Activated CD4-positive, alpha-beta T cell treated with anti-CD3 and anti-CD28 coated beads for 36 hours (primary cell): Measurements from ENCODE around the gene SMIM29. TPM values are rescaled to one million over a fixed set of nuclear protein-coding genes. Genes with fewer than 3 reads are reported as not detected.

Experiments used
- ATAC-seq: fragments of 200-7000 bp; cut with Tn5 transposase; one replicate; pipeline ENCODE4 v1.10.0; 2021; ENCODE audit warnings: mild to moderate bottlenecking, moderate library complexity
- CTCF ChIA-PET: fragments of 350-600 bp; sonication (Branson Sonifier 250); formaldehyde crosslinking; loops from one replicate; lab custom pipeline; 2021; ENCODE audit warnings: antibody characterized with exemption; lab: Charles Lee
- POLR2A ChIA-PET: fragments of 350-600 bp; sonication (Branson Sonifier 250); formaldehyde crosslinking; loops from one replicate; lab custom pipeline; 2021; ENCODE audit warnings: antibody characterized with exemption, inconsistent platforms; lab: Charles Lee
- DNase-seq: peaks from one replicate; pipeline ENCODE4 v3.0.0-alpha.2; 2020
- H3K27ac Mint-ChIP-seq: one replicate; pipeline ENCODE4 v1.8.0; 2021; ENCODE audit warnings: mixed read lengths
- H3K27me3 Mint-ChIP-seq: one replicate; pipeline ENCODE4 v1.8.0; 2021; ENCODE audit warnings: mixed read lengths
- H3K36me3 Mint-ChIP-seq: one replicate; pipeline ENCODE4 v1.8.0; 2021; ENCODE audit warnings: low read depth, mixed read lengths
- H3K4me1 Mint-ChIP-seq: one replicate; pipeline ENCODE4 v1.8.0; 2021; ENCODE audit warnings: mixed read lengths
- H3K4me3 Mint-ChIP-seq: one replicate; pipeline ENCODE4 v1.8.0; 2021; ENCODE audit warnings: mild to moderate bottlenecking, moderate library complexity, mixed read lengths
- H3K9me3 Mint-ChIP-seq: one replicate; pipeline ENCODE4 v1.8.0; 2021; ENCODE audit warnings: low read depth, mixed read lengths
- intact Hi-C, 2 experiments: fragments of 100-400 bp; cut with DNase I in 1 of 2; cut with micrococcal nuclease in 1 of 2; formaldehyde crosslinking; loops; one replicate each; pipeline versions ENCODE4 v1.14.2 to v1.15.1; 2022 to 2024; cut with DNase I, micrococcal nuclease
- total RNA-seq, 2 experiments: library from RNA; stranded (reverse); gene quantifications; one replicate each; pipeline ENCODE4 v1.2.3, GENCODE V29; 2021

The SMIM29 gene
- total RNA-seq, 2 experiments from 2014 or later = 15.8 to 16.3 TPM

GRCh38 chr6:34223956-34224940, 24.6 kb downstream of the SMIM29 start:
- intact Hi-C loops = loop anchor here (1.0 to 10.0 kb wide), 7 partner anchors 12 to 1019 kb away; partner anchors contain the start of genes HMGA1 (in 2 of the 2), HSD17B8 (in 1 of the 2), ILRUN (in 1 of the 2) and NUDT3 (in 1 of the 2)
- ATAC-seq (peak; percentile 97), DNase-seq (peak; percentile 98)
- Mint-ChIP-seq H3K27me3 (no peaks in the 10 kb centered on the region), H3K36me3 (no peaks in the 10 kb centered on the region), H3K27ac (peak overlapping the region; percentile 88), H3K9me3 (no peaks in the 10 kb centered on the region), H3K4me3 (peak overlapping the region; percentile 52), H3K4me1 (peaks cover 44% of the 10 kb centered on the region)
- ChIA-PET CTCF (interaction anchor here (0.8 to 1.8 kb wide), 9 partner anchors 12 to 191 kb away, joined by 3 to 8 read pairs (median 6); partner anchors contain the start of gene HMGA1), POLR2A (interaction anchor here (0.5 to 2.0 kb wide), 7 partner anchors 12 to 41 kb away, joined by 3 to 16 read pairs (median 5); partner anchors contain the start of genes HMGA1 and SMIM29)

GRCh38 chr6:34223381-34223955, 25.3 kb downstream of the SMIM29 start:
- ATAC-seq = peak; percentile 25
- Mint-ChIP-seq H3K27me3 (no peaks in the 10 kb centered on the region), H3K4me3 (peak overlapping the region; percentile 52), H3K9me3 (no peaks in the 10 kb centered on the region), H3K27ac (peak overlapping the region; percentile 88), H3K36me3 (no peaks in the 10 kb centered on the region), H3K4me1 (peaks cover 36% of the 10 kb centered on the region)
- intact Hi-C loops = loop anchor here in 1 of 2 experiments (5.0 to 10.0 kb wide), 2 partner anchors 474 to 1019 kb away; partner anchors contain the start of genes HSD17B8, ILRUN, RING1 and RXRB
- ChIA-PET POLR2A (interaction anchor here (0.6 to 2.0 kb wide), 8 partner anchors 11 to 41 kb away, joined by 3 to 16 read pairs (median 4); partner anchors contain the start of genes HMGA1 and SMIM29), CTCF (interaction anchor here (0.8 to 1.8 kb wide), 8 partner anchors 13 to 60 kb away, joined by 3 to 8 read pairs (median 6); partner anchors contain the start of gene HMGA1)
- DNase-seq = no peak

- H3K9me3 Mint-ChIP-seq = no peaks in the 10 kb centered on the region
- no peak for ATAC-seq
- H3K4me3 Mint-ChIP-seq = no peak overlapping the region
- ChIA-PET CTCF (interaction anchor here (0.5 to 1.5 kb wide), 2 partner anchors 8 to 32 kb away, joined by 3 to 4 read pairs; no protein-coding TSS in a partner anchor), POLR2A (interaction anchor here (0.6 kb wide), 1 partner anchor 11 kb away, joined by 5 read pairs; no protein-coding TSS in a partner anchor)
- intact Hi-C loops = no loop called here
- H3K27me3 Mint-ChIP-seq = no peaks in the 10 kb centered on the region
- H3K36me3 Mint-ChIP-seq = no peaks in the 10 kb centered on the region
- no peak overlapping the region for H3K27ac Mint-ChIP-seq
- peaks cover 10% of the 10 kb centered on the region for H3K4me1 Mint-ChIP-seq
- DNase-seq = no peak
Observed at GRCh38 chr6:34218691-34219090, 30.1 kb downstream of the SMIM29 start.

GRCh38 chr6:34213772-34214171, 35.0 kb downstream of the SMIM29 start:
- Mint-ChIP-seq H3K27me3 (no peaks in the 10 kb centered on the region), H3K4me3 (no peak overlapping the region), H3K27ac (no peak overlapping the region), H3K36me3 (no peaks in the 10 kb centered on the region), H3K9me3 (no peaks in the 10 kb centered on the region), H3K4me1 (no peaks in the 10 kb centered on the region)
- ChIA-PET CTCF (no interaction called here), POLR2A (no interaction called here)
- ATAC-seq (no peak), DNase-seq (no peak)
- intact Hi-C loops = no loop called here

- H3K36me3 Mint-ChIP-seq = no peaks in the 10 kb centered on the region
- H3K4me1 Mint-ChIP-seq = peaks cover 24% of the 10 kb centered on the region
- no peak overlapping the region for H3K4me3 Mint-ChIP-seq
- intact Hi-C loops = no loop called here
- no peaks in the 10 kb centered on the region for H3K27me3 Mint-ChIP-seq
- ChIA-PET POLR2A (interaction anchor here (0.8 kb wide), 1 partner anchor 32 kb away, joined by 3 read pairs; no protein-coding TSS in a partner anchor), CTCF (interaction anchor here (0.8 to 1.2 kb wide), 3 partner anchors 16 to 1374 kb away, joined by 3 to 7 read pairs (median 3); no protein-coding TSS in a partner anchor)
- DNase-seq (peak; percentile 62), ATAC-seq (peak; percentile 88)
- H3K27ac Mint-ChIP-seq = peak overlapping the region; percentile 68
- H3K9me3 Mint-ChIP-seq = no peaks in the 10 kb centered on the region
Observed at GRCh38 chr6:34207695-34208443, 40.9 kb downstream of the SMIM29 start.

GRCh38 chr6:34206726-34207125, 42.1 kb downstream of the SMIM29 start:
- intact Hi-C loops = no loop called here
- CTCF ChIA-PET = interaction anchor here (0.6 kb wide), 2 partner anchors 52 to 1236 kb away, joined by 3 read pairs; no protein-coding TSS in a partner anchor
- H3K4me1 Mint-ChIP-seq = peaks cover 24% of the 10 kb centered on the region
- H3K36me3 Mint-ChIP-seq = no peaks in the 10 kb centered on the region
- H3K27ac Mint-ChIP-seq = peak overlapping the region; percentile 14
- H3K4me3 Mint-ChIP-seq = no peak overlapping the region
- H3K27me3 Mint-ChIP-seq = no peaks in the 10 kb centered on the region
- H3K9me3 Mint-ChIP-seq = no peaks in the 10 kb centered on the region
- DNase-seq (no peak), ATAC-seq (no peak)
- POLR2A ChIA-PET = interaction anchor here (0.5 kb wide), 1 partner anchor 16 kb away, joined by 6 read pairs; no protein-coding TSS in a partner anchor

- POLR2A ChIA-PET = no interaction called here
- H3K27me3 Mint-ChIP-seq = no peaks in the 10 kb centered on the region
- no peak overlapping the region for H3K4me3 Mint-ChIP-seq
- CTCF ChIA-PET = interaction anchor here (2.2 to 2.5 kb wide), 2 partner anchors 10 to 18 kb away, joined by 6 to 10 read pairs; no protein-coding TSS in a partner anchor
- intact Hi-C loops = no loop called here
- ATAC-seq (no peak), DNase-seq (no peak)
- H3K36me3 Mint-ChIP-seq = no peaks in the 10 kb centered on the region
- no peak overlapping the region for H3K27ac Mint-ChIP-seq
- H3K9me3 Mint-ChIP-seq = no peaks in the 10 kb centered on the region
- H3K4me1 Mint-ChIP-seq = peaks cover 24% of the 10 kb centered on the region
Observed at GRCh38 chr6:34205916-34206315, 42.9 kb downstream of the SMIM29 start.

- intact Hi-C loops = no loop called here
- ATAC-seq = no peak
- Mint-ChIP-seq H3K27me3 (no peaks in the 10 kb centered on the region), H3K4me1 (peaks cover 27% of the 10 kb centered on the region), H3K9me3 (no peaks in the 10 kb centered on the region), H3K4me3 (no peak overlapping the region), H3K36me3 (no peaks in the 10 kb centered on the region), H3K27ac (no peak overlapping the region)
- ChIA-PET POLR2A (interaction anchor here (0.5 kb wide), 1 partner anchor 185 kb away, joined by 3 read pairs; no protein-coding TSS in a partner anchor), CTCF (interaction anchor here (0.7 to 2.5 kb wide), 3 partner anchors 9 to 191 kb away, joined by 3 to 10 read pairs (median 6); no protein-coding TSS in a partner anchor)
- DNase-seq = no peak
Observed at GRCh38 chr6:34205466-34205865, 43.3 kb downstream of the SMIM29 start.

GRCh38 chr6:34204693-34205092, 44.1 kb downstream of the SMIM29 start:
- no peak for DNase-seq
- H3K27ac Mint-ChIP-seq = no peak overlapping the region
- ChIA-PET CTCF (interaction anchor here (2.2 to 2.5 kb wide), 2 partner anchors 9 to 19 kb away, joined by 6 to 10 read pairs; no protein-coding TSS in a partner anchor), POLR2A (no interaction called here)
- peaks cover 30% of the 10 kb centered on the region for H3K4me1 Mint-ChIP-seq
- ATAC-seq = no peak
- no peaks in the 10 kb centered on the region for H3K36me3 Mint-ChIP-seq
- no peaks in the 10 kb centered on the region for H3K27me3 Mint-ChIP-seq
- H3K9me3 Mint-ChIP-seq = no peaks in the 10 kb centered on the region
- no peak overlapping the region for H3K4me3 Mint-ChIP-seq
- intact Hi-C loops = no loop called here
